GM12873 (cell line): ENCODE results near the gene BCDIN3D.

ENCODE experiments used
- TF ChIP-seq, protein P1 (sequence below): IDR thresholded peaks from 2 replicates; pipeline ENCODE4 v1.5.1; 2012; ENCODE audit warnings: low read depth, mild to moderate bottlenecking, moderate library complexity, low read length, control low read depth; ENCODE audit not compliant: insufficient read depth; ENCODE audit errors: missing control alignments

The BCDIN3D gene

GRCh38 chr12:49791700-49792099, 51.2 kb downstream of the BCDIN3D start:
- TF ChIP-seq, protein P1, sequence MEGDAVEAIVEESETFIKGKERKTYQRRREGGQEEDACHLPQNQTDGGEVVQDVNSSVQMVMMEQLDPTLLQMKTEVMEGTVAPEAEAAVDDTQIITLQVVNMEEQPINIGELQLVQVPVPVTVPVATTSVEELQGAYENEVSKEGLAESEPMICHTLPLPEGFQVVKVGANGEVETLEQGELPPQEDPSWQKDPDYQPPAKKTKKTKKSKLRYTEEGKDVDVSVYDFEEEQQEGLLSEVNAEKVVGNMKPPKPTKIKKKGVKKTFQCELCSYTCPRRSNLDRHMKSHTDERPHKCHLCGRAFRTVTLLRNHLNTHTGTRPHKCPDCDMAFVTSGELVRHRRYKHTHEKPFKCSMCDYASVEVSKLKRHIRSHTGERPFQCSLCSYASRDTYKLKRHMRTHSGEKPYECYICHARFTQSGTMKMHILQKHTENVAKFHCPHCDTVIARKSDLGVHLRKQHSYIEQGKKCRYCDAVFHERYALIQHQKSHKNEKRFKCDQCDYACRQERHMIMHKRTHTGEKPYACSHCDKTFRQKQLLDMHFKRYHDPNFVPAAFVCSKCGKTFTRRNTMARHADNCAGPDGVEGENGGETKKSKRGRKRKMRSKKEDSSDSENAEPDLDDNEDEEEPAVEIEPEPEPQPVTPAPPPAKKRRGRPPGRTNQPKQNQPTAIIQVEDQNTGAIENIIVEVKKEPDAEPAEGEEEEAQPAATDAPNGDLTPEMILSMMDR: no peak

DNA sequence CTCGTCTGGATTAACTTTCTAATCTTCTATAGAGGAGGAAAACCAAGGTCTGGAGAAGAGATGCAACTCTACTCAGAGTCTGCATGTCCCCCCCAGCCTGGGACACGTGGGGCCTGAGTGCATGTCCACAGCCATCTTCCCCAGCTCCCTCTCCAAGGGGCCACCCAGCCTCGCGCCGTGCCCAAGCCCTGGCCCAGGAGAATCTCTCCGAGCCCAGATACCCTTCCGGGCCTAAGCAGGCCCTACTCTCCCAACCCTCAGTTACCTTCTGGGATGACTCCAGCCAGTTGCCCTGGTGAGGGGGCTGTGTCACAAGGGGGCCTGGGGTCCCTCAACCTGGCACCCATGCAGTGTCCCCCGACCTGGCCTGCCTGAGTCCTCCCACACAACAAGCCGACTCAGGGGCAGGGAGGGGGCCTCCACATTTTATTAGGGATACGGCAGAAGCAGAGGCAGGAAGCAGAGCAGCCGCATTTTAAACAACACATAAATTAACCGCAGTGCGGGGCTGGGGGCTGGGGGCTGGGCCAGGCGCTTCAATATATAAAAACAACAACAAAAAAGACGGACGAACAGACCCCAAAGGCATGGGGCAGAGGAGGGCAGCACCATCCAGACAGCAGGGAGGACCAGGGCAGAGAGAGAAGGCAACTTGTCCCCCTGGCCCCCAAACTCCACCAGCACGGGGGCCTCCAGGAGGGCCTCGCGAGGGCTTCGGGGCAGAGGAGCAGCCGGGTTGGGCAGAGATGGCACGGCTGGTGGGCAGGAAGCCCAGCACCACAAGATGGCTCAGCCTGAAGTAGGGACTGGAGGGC, 52.0 kb downstream of the BCDIN3D start:
- TF ChIP-seq, protein P1: no peak

DNA sequence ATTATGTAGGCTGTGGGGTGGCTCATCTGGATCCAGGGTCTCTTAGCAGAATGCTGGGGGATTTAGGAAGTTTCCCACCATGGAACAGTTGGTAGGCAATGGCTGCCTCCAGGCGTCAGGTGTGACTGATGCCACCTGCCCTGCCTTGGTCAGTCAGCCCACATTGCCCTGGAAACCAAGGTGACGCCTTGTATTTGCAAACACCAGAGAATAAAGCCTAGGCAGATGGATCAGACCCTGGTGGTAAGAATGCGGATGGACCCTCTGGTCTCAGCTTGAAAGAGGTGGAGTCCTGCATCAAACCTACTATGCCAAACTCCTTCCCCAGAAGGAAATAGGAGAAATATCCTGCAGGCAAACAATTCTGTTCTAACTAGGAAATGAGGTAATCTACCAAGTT, 52.9 kb downstream of the BCDIN3D start:
- TF ChIP-seq, protein P1: no peak

DNA sequence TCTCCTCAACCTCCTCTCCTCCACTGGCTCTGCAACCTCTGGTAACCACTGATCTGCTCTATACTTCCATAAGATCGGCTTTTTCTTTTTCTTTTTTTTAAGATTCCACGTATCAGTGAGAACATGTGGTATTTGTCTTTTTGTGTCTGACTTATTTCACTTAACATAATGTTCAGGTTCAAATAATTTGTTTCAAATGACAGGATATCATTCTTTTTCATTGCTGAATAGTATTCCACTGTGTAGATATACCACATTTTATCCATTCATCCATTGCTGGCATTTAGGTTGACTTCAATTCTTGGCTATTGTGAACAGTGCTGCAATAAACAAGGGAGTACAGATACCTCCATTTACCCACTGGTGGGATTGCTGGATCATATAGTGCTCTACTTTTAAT, 55.2 kb downstream of the BCDIN3D start:
- TF ChIP-seq, protein P1: no peak
